Measurements from ENCODE around the gene GTPBP1. TPM values are rescaled to one million over a fixed set of nuclear protein-coding genes. Genes with fewer than 3 reads are reported as not detected.

The GTPBP1 gene
- total RNA-seq, 4 donors from 2014 or later = 27.7 to 124 (median 36.0) TPM

DNA sequence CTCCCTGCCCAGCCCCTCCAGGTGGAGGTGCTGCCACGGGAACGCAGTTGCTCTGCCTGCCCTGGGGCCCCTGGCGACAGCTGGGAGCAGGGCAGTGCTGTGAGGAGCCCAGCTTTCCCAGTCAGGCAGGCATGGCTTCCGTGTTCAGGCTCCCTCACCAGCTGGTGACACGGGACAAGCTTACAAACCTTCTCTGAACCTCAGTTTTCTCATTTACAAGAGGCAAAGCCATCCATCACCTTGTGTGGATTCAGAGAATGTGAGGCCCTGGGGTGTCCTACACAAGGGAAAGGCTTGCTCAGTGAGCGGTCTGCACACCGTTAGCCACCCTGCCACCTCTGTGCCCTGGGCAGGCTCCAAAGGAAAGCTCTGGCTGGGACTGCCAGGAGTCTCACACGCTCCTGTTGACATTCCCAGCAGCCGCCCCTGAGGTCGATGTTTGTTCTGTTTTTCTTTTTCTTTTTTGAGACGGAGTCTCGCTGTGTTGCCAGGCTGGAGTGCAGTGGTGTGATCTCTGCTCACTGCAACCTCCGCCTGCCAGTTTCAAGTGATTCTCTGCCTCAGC is 26.6 kb downstream of the GTPBP1 start:
- ATAC-seq = peak in 1 of 2 donors; percentile 17
- H3K27ac ChIP-seq = peak overlapping the region; percentile 83 to 92 (median 88)
- peaks cover 38% of the 10 kb centered on the region in 2 donors for H3K4me1 ChIP-seq
- TF ChIP-seq, protein P1, sequence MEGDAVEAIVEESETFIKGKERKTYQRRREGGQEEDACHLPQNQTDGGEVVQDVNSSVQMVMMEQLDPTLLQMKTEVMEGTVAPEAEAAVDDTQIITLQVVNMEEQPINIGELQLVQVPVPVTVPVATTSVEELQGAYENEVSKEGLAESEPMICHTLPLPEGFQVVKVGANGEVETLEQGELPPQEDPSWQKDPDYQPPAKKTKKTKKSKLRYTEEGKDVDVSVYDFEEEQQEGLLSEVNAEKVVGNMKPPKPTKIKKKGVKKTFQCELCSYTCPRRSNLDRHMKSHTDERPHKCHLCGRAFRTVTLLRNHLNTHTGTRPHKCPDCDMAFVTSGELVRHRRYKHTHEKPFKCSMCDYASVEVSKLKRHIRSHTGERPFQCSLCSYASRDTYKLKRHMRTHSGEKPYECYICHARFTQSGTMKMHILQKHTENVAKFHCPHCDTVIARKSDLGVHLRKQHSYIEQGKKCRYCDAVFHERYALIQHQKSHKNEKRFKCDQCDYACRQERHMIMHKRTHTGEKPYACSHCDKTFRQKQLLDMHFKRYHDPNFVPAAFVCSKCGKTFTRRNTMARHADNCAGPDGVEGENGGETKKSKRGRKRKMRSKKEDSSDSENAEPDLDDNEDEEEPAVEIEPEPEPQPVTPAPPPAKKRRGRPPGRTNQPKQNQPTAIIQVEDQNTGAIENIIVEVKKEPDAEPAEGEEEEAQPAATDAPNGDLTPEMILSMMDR (IDR thresholded peaks at IDR 0.05 in 4 of 5, conservative IDR thresholded peaks at IDR 0.05 in 1 of 5) = no peak
- TF ChIP-seq POLR2A (IDR thresholded peaks at IDR 0.05) = no peak
- intact Hi-C loops (cut with DNase I; ENCODE audit: low total_unique reads) = loop anchor here (2.0 to 10.0 kb wide), 2 partner anchors 14 to 228 kb away; partner anchors contain the start of gene DDX17
- no peaks in the 10 kb centered on the region for H3K9me3 ChIP-seq
- no peaks in the 10 kb centered on the region for H3K27me3 ChIP-seq
- DNase-seq = peak in 1 of 2 donors; percentile 38
- in situ Hi-C loops (cut with MboI; ENCODE audit: low sequenced_read_pairs in 4 of 4) = no loop called here
- H3K36me3 ChIP-seq = peaks cover 6 to 60% of the 10 kb centered on the region in 2 donors
- H3K4me3 ChIP-seq = no peak overlapping the region

- peaks cover 38% of the 10 kb centered on the region in 2 donors for H3K4me1 ChIP-seq
- TF ChIP-seq, protein P1 (IDR thresholded peaks at IDR 0.05 in 4 of 5, conservative IDR thresholded peaks at IDR 0.05 in 1 of 5) = peak; percentile 62 to 86 (median 71)
- no peak for TF ChIP-seq POLR2A (IDR thresholded peaks at IDR 0.05)
- intact Hi-C loops (cut with DNase I; ENCODE audit: low total_unique reads) = loop anchor here (1.0 to 10.0 kb wide), 3 partner anchors 15 to 229 kb away; partner anchors contain the start of gene DDX17
- no peak for DNase-seq
- no peaks in the 10 kb centered on the region for H3K9me3 ChIP-seq
- no peaks in the 10 kb centered on the region for H3K27me3 ChIP-seq
- H3K27ac ChIP-seq = peak overlapping the region; percentile 83 to 92 (median 88)
- peak; percentile 18 to 22 for ATAC-seq
- peaks cover 2 to 60% of the 10 kb centered on the region in 2 donors for H3K36me3 ChIP-seq
- in situ Hi-C loops (cut with MboI; ENCODE audit: low sequenced_read_pairs in 4 of 4) = no loop called here
- no peak overlapping the region for H3K4me3 ChIP-seq
Observed at GRCh38 chr22:38733329-38733723, 27.6 kb downstream of the GTPBP1 start.

DNA sequence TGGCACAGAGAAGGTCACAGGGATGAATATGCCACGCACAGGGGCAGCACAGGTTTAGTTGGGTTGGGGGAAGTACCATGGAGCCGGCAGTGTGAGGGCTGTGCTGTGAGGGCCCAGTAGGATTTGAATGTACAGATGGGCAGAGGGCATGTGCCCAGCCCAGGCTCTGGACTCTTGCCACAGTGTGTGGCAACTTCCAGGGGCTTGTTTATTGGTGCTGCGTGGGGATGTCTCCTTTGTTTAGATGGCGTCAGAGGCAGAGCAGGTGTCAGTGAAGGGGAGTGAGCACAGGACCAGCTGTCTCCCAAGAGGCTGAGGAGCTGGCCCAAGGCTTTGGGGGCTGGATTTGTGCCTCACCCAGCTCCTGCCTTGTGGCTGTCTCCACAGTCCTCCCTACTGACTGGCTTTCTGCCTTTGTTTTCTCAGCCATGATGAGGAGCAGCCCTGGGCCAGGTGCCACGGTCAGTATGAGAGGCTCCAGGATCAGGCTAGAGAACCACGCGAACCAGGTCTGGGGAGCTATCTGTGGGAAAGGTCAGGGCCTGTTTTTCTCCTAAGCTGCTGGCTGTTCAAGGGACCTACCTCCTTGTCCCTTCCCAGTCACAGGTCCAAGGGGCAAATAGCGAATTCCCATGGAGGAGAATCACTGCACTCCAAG is 28.1 kb downstream of the GTPBP1 start:
- H3K36me3 ChIP-seq = peaks cover 4 to 60% of the 10 kb centered on the region in 2 donors
- H3K27ac ChIP-seq = peak overlapping the region; percentile 83 to 92 (median 88)
- no peak overlapping the region for H3K4me3 ChIP-seq
- peaks cover 38 to 39% of the 10 kb centered on the region in 2 donors for H3K4me1 ChIP-seq
- TF ChIP-seq, protein P1 (IDR thresholded peaks at IDR 0.05 in 4 of 5, conservative IDR thresholded peaks at IDR 0.05 in 1 of 5) = no peak
- TF ChIP-seq POLR2A (IDR thresholded peaks at IDR 0.05) = peak; percentile 30 to 48
- in situ Hi-C loops (cut with MboI; ENCODE audit: low sequenced_read_pairs in 4 of 4) (no loop called here), intact Hi-C loops (cut with DNase I; ENCODE audit: low total_unique reads) (loop anchor here (1.0 to 10.0 kb wide), 5 partner anchors 15 to 229 kb away; partner anchors contain the start of gene DDX17)
- H3K27me3 ChIP-seq = no peaks in the 10 kb centered on the region
- ATAC-seq (peak; percentile 81 to 87), DNase-seq (peak; percentile 92 to 98)
- H3K9me3 ChIP-seq = no peaks in the 10 kb centered on the region

GRCh38 chr22:38734421-38735100 is 28.8 kb downstream of the GTPBP1 start:
- TF ChIP-seq, protein P1 (IDR thresholded peaks at IDR 0.05 in 4 of 5, conservative IDR thresholded peaks at IDR 0.05 in 1 of 5) = no peak
- no peak for TF ChIP-seq POLR2A (IDR thresholded peaks at IDR 0.05)
- Histone ChIP-seq H3K27me3 (no peaks in the 10 kb centered on the region), H3K9me3 (no peaks in the 10 kb centered on the region), H3K4me1 (peaks cover 38 to 46% of the 10 kb centered on the region in 2 donors), H3K27ac (peak overlapping the region; percentile 83 to 92 (median 88)), H3K36me3 (peaks cover 8 to 60% of the 10 kb centered on the region in 2 donors), H3K4me3 (peak overlapping the region in 1 of 4 donors; percentile 23)
- DNase-seq (no peak), ATAC-seq (no peak)
- intact Hi-C loops (cut with DNase I; ENCODE audit: low total_unique reads) = loop anchor here (1.0 to 10.0 kb wide), 3 partner anchors 17 to 230 kb away; partner anchors contain the start of gene DDX17
- in situ Hi-C loops (cut with MboI; ENCODE audit: low sequenced_read_pairs in 4 of 4) = no loop called here

All from gastrocnemius medialis (tissue), 4 donors.